ENCODE measurements around the gene BICRA. TPM values are rescaled to one million over a fixed set of nuclear protein-coding genes. Genes with fewer than 3 reads are reported as not detected.

BICRA gene
- total and polyA plus RNA-seq, 3 experiments from 2014 or later: 1.6 to 13.9 (median 11.5) TPM

GRCh38 chr19:47675859-47676258 is 66.9 kb downstream of the BICRA start:
- no peak for DNase-seq
- H3K36me3 ChIP-seq (ENCODE audit: insufficient read depth, low read length): peaks cover 4% of the 10 kb centered on the region
- no peaks in the 10 kb centered on the region for H3K4me1 ChIP-seq (ENCODE audit: insufficient read depth, low read length)
- Mint-ChIP-seq H3K27me3 (no peaks in the 10 kb centered on the region), H3K4me3 (no peak overlapping the region), H3K36me3 (peaks cover 0 to 59% (median 9%) of the 10 kb centered on the region in 3 donors), H3K9me3 (no peaks in the 10 kb centered on the region), H3K27ac (peak overlapping the region in 2 of 8 donors; percentile 54 to 78), H3K4me1 (no peaks in the 10 kb centered on the region)
- no peak overlapping the region for H3K4me3 ChIP-seq (ENCODE audit: low read length)
- no peaks in the 10 kb centered on the region for H3K9me3 ChIP-seq (ENCODE audit: low read length)
- H3K27ac ChIP-seq (ENCODE audit: low read depth, low read length): no peak overlapping the region
- CTCF ChIA-PET: no interaction called here
- POLR2A ChIA-PET: no interaction called here
- H3K27me3 ChIP-seq (ENCODE audit: insufficient read depth, low read length, poor library complexity, severe bottlenecking): no peaks in the 10 kb centered on the region

- Histone ChIP-seq H3K4me1 (ENCODE audit: insufficient read depth, low read length) (no peaks in the 10 kb centered on the region), H3K4me3 (ENCODE audit: low read length) (no peak overlapping the region), H3K27ac (ENCODE audit: low read depth, low read length) (no peak overlapping the region), H3K27me3 (ENCODE audit: insufficient read depth, low read length, poor library complexity, severe bottlenecking) (no peaks in the 10 kb centered on the region), H3K36me3 (ENCODE audit: insufficient read depth, low read length) (peaks cover 3% of the 10 kb centered on the region), H3K9me3 (ENCODE audit: low read length) (no peaks in the 10 kb centered on the region)
- no peak for DNase-seq
- Mint-ChIP-seq H3K4me1 (peaks cover 0 to 2% (median 0%) of the 10 kb centered on the region in 3 donors), H3K36me3 (peaks cover 0 to 61% (median 13%) of the 10 kb centered on the region in 3 donors), H3K9me3 (no peaks in the 10 kb centered on the region), H3K27me3 (no peaks in the 10 kb centered on the region), H3K27ac (peak overlapping the region in 2 of 8 donors; percentile 26 to 50), H3K4me3 (no peak overlapping the region)
- ChIA-PET CTCF (no interaction called here), POLR2A (no interaction called here)
Observed at GRCh38 chr19:47676811-47677210, 67.9 kb downstream of the BICRA start.

GRCh38 chr19:47679251-47679900 is 70.4 kb downstream of the BICRA start:
- Histone ChIP-seq H3K27ac (ENCODE audit: low read depth, low read length) (no peak overlapping the region), H3K4me1 (ENCODE audit: insufficient read depth, low read length) (no peaks in the 10 kb centered on the region), H3K4me3 (ENCODE audit: low read length) (no peak overlapping the region), H3K9me3 (ENCODE audit: low read length) (no peaks in the 10 kb centered on the region), H3K36me3 (ENCODE audit: insufficient read depth, low read length) (peaks cover 3% of the 10 kb centered on the region), H3K27me3 (ENCODE audit: insufficient read depth, low read length, poor library complexity, severe bottlenecking) (no peaks in the 10 kb centered on the region)
- DNase-seq: no peak
- peaks cover 0 to 60% (median 10%) of the 10 kb centered on the region in 3 donors for H3K36me3 Mint-ChIP-seq
- ChIA-PET POLR2A (no interaction called here), CTCF (interaction anchor here (1.4 kb wide), 1 partner anchor 164 kb away, joined by 3 read pairs; the partner anchor contains the start of gene NAPA)
- no peaks in the 10 kb centered on the region for H3K9me3 Mint-ChIP-seq
- H3K4me1 Mint-ChIP-seq: peaks cover 2 to 6% (median 4%) of the 10 kb centered on the region in 3 donors
- no peak overlapping the region for H3K27ac Mint-ChIP-seq
- H3K27me3 Mint-ChIP-seq: no peaks in the 10 kb centered on the region
- H3K4me3 Mint-ChIP-seq: no peak overlapping the region

- H3K27ac ChIP-seq (ENCODE audit: low read depth, low read length): no peak overlapping the region
- peaks cover 0 to 55% (median 8%) of the 10 kb centered on the region in 3 donors for H3K36me3 Mint-ChIP-seq
- no peak overlapping the region for H3K27ac Mint-ChIP-seq
- peaks cover 4 to 6% (median 4%) of the 10 kb centered on the region in 3 donors for H3K4me1 Mint-ChIP-seq
- no peaks in the 10 kb centered on the region for H3K9me3 ChIP-seq (ENCODE audit: low read length)
- POLR2A ChIA-PET: no interaction called here
- H3K4me3 ChIP-seq (ENCODE audit: low read length): no peak overlapping the region
- H3K27me3 ChIP-seq (ENCODE audit: insufficient read depth, low read length, poor library complexity, severe bottlenecking): no peaks in the 10 kb centered on the region
- no peaks in the 10 kb centered on the region for H3K4me1 ChIP-seq (ENCODE audit: insufficient read depth, low read length)
- no peaks in the 10 kb centered on the region for H3K9me3 Mint-ChIP-seq
- no peaks in the 10 kb centered on the region for H3K27me3 Mint-ChIP-seq
- H3K4me3 Mint-ChIP-seq: no peak overlapping the region
- DNase-seq: no peak
- CTCF ChIA-PET: no interaction called here
- H3K36me3 ChIP-seq (ENCODE audit: insufficient read depth, low read length): peaks cover 3% of the 10 kb centered on the region
Observed at GRCh38 chr19:47679922-47680857, 71.3 kb downstream of the BICRA start.

GRCh38 chr19:47680858-47681332 is 72.0 kb downstream of the BICRA start:
- Histone ChIP-seq H3K4me3 (ENCODE audit: low read length) (no peak overlapping the region), H3K36me3 (ENCODE audit: insufficient read depth, low read length) (peaks cover 3% of the 10 kb centered on the region), H3K4me1 (ENCODE audit: insufficient read depth, low read length) (no peaks in the 10 kb centered on the region), H3K9me3 (ENCODE audit: low read length) (no peaks in the 10 kb centered on the region), H3K27me3 (ENCODE audit: insufficient read depth, low read length, poor library complexity, severe bottlenecking) (no peaks in the 10 kb centered on the region), H3K27ac (ENCODE audit: low read depth, low read length) (no peak overlapping the region)
- DNase-seq: no peak
- no peak overlapping the region for H3K4me3 Mint-ChIP-seq
- H3K9me3 Mint-ChIP-seq: no peaks in the 10 kb centered on the region
- H3K4me1 Mint-ChIP-seq: peaks cover 4 to 7% (median 6%) of the 10 kb centered on the region in 3 donors
- CTCF ChIA-PET: no interaction called here
- POLR2A ChIA-PET: no interaction called here
- peaks cover 0 to 55% (median 8%) of the 10 kb centered on the region in 3 donors for H3K36me3 Mint-ChIP-seq
- H3K27me3 Mint-ChIP-seq: no peaks in the 10 kb centered on the region
- no peak overlapping the region for H3K27ac Mint-ChIP-seq

- H3K36me3 Mint-ChIP-seq: peaks cover 0 to 55% (median 8%) of the 10 kb centered on the region in 3 donors
Observed at GRCh38 chr19:47681388-47681787, 72.5 kb downstream of the BICRA start.

GRCh38 chr19:47681936-47682335 is 73.0 kb downstream of the BICRA start:
- Mint-ChIP-seq H3K9me3 (no peaks in the 10 kb centered on the region), H3K4me3 (no peak overlapping the region), H3K27ac (no peak overlapping the region), H3K4me1 (peaks cover 6 to 7% (median 6%) of the 10 kb centered on the region in 3 donors), H3K36me3 (peaks cover 0 to 52% (median 7%) of the 10 kb centered on the region in 3 donors), H3K27me3 (no peaks in the 10 kb centered on the region)
- H3K9me3 ChIP-seq (ENCODE audit: low read length): no peaks in the 10 kb centered on the region
- ChIA-PET POLR2A (no interaction called here), CTCF (no interaction called here)
- H3K27me3 ChIP-seq (ENCODE audit: insufficient read depth, low read length, poor library complexity, severe bottlenecking): no peaks in the 10 kb centered on the region
- H3K27ac ChIP-seq (ENCODE audit: low read depth, low read length): no peak overlapping the region
- H3K4me1 ChIP-seq (ENCODE audit: insufficient read depth, low read length): no peaks in the 10 kb centered on the region
- DNase-seq: no peak
- H3K36me3 ChIP-seq (ENCODE audit: insufficient read depth, low read length): peaks cover 3% of the 10 kb centered on the region
- no peak overlapping the region for H3K4me3 ChIP-seq (ENCODE audit: low read length)

More at GRCh38 chr19:47681388-47681787, 72.5 kb downstream of the BICRA start:
- DNase-seq: no peak
- H3K36me3 ChIP-seq (ENCODE audit: insufficient read depth, low read length): peaks cover 3% of the 10 kb centered on the region
- no peaks in the 10 kb centered on the region for H3K9me3 ChIP-seq (ENCODE audit: low read length)
- no peaks in the 10 kb centered on the region for H3K9me3 Mint-ChIP-seq
- POLR2A ChIA-PET: no interaction called here
- no peaks in the 10 kb centered on the region for H3K4me1 ChIP-seq (ENCODE audit: insufficient read depth, low read length)
- CTCF ChIA-PET: no interaction called here
- H3K27me3 Mint-ChIP-seq: no peaks in the 10 kb centered on the region
- peaks cover 4 to 7% (median 6%) of the 10 kb centered on the region in 3 donors for H3K4me1 Mint-ChIP-seq
- H3K27ac ChIP-seq (ENCODE audit: low read depth, low read length): no peak overlapping the region
- H3K4me3 Mint-ChIP-seq: no peak overlapping the region
- no peak overlapping the region for H3K4me3 ChIP-seq (ENCODE audit: low read length)
- H3K27ac Mint-ChIP-seq: peak overlapping the region in 1 of 8 donors; percentile 71
- no peaks in the 10 kb centered on the region for H3K27me3 ChIP-seq (ENCODE audit: insufficient read depth, low read length, poor library complexity, severe bottlenecking)

GRCh38 chr19:47682939-47683338 is 74.0 kb downstream of the BICRA start:
- no peak overlapping the region for H3K27ac Mint-ChIP-seq
- no peaks in the 10 kb centered on the region for H3K27me3 ChIP-seq (ENCODE audit: insufficient read depth, low read length, poor library complexity, severe bottlenecking)
- no peaks in the 10 kb centered on the region for H3K27me3 Mint-ChIP-seq
- no peaks in the 10 kb centered on the region for H3K4me1 ChIP-seq (ENCODE audit: insufficient read depth, low read length)
- no peaks in the 10 kb centered on the region for H3K9me3 ChIP-seq (ENCODE audit: low read length)
- no peak overlapping the region for H3K27ac ChIP-seq (ENCODE audit: low read depth, low read length)
- H3K36me3 Mint-ChIP-seq: peaks cover 0 to 47% (median 7%) of the 10 kb centered on the region in 3 donors
- CTCF ChIA-PET: no interaction called here
- H3K4me3 ChIP-seq (ENCODE audit: low read length): no peak overlapping the region
- peaks cover 6 to 7% (median 6%) of the 10 kb centered on the region in 3 donors for H3K4me1 Mint-ChIP-seq
- no peaks in the 10 kb centered on the region for H3K9me3 Mint-ChIP-seq
- no peak for DNase-seq
- H3K4me3 Mint-ChIP-seq: no peak overlapping the region
- POLR2A ChIA-PET: no interaction called here
- no peaks in the 10 kb centered on the region for H3K36me3 ChIP-seq (ENCODE audit: insufficient read depth, low read length)
